Measurements from ENCODE around the gene TUBGCP6. TPM values are rescaled to one million over a fixed set of nuclear protein-coding genes. Genes with fewer than 3 reads are reported as not detected.

The TUBGCP6 gene
- total and polyA plus RNA-seq, 8 donors = 37.8 to 112 (median 50.2) TPM

- H3K27ac ChIP-seq = no peak overlapping the region
- TF ChIP-seq POLR2AphosphoS5 (IDR thresholded peaks at IDR 0.05) (no peak), CTCF (IDR thresholded peaks at IDR 0.05) (no peak), POLR2A (IDR thresholded peaks at IDR 0.05) (no peak), EP300 (IDR thresholded peaks at IDR 0.05) (no peak)
- DNase-seq = no peak
- intact Hi-C loops (cut with DNase I; ENCODE audit: low total_unique reads) = no loop called here
- no peaks in the 10 kb centered on the region for H3K36me3 ChIP-seq
- H3K9me3 ChIP-seq = no peaks in the 10 kb centered on the region
- H3K27me3 ChIP-seq = peaks cover 0 to 46% (median 21%) of the 10 kb centered on the region in 3 donors
- H3K4me3 ChIP-seq = no peak overlapping the region
- peaks cover 44 to 62% (median 61%) of the 10 kb centered on the region in 4 donors for H3K4me1 ChIP-seq
- 80 to 92% (median 86%) methylated on average over 14 to 15 of the region's 15 CpGs for WGBS, 5 donors
Measured at GRCh38 chr22:50264946-50265669, 20.3 kb upstream of the TUBGCP6 start.

- H3K9me3 ChIP-seq = no peaks in the 10 kb centered on the region
- 87 to 98% (median 88%) methylated on average over 6 to 15 of the region's 15 CpGs for WGBS, 5 donors
- no peak for TF ChIP-seq POLR2A (IDR thresholded peaks at IDR 0.05)
- TF ChIP-seq POLR2AphosphoS5 (IDR thresholded peaks at IDR 0.05) = no peak
- TF ChIP-seq EP300 (IDR thresholded peaks at IDR 0.05) = no peak
- no peak for TF ChIP-seq CTCF (IDR thresholded peaks at IDR 0.05)
- peaks cover 36 to 61% (median 58%) of the 10 kb centered on the region in 4 donors for H3K4me1 ChIP-seq
- H3K4me3 ChIP-seq = no peak overlapping the region
- DNase-seq = no peak
- intact Hi-C loops (cut with DNase I; ENCODE audit: low total_unique reads) = no loop called here
- H3K27me3 ChIP-seq = peaks cover 0 to 47% (median 21%) of the 10 kb centered on the region in 3 donors
- no peaks in the 10 kb centered on the region for H3K36me3 ChIP-seq
- no peak overlapping the region for H3K27ac ChIP-seq
Measured at GRCh38 chr22:50264104-50264745, 19.4 kb upstream of the TUBGCP6 start.

- Histone ChIP-seq H3K27me3 (peaks cover 0 to 55% (median 21%) of the 10 kb centered on the region in 3 donors), H3K9me3 (no peaks in the 10 kb centered on the region), H3K27ac (no peak overlapping the region), H3K36me3 (no peaks in the 10 kb centered on the region), H3K4me1 (peaks cover 25 to 61% (median 56%) of the 10 kb centered on the region in 4 donors), H3K4me3 (no peak overlapping the region)
- 59 to 73% (median 67%) methylated on average over 8 to 9 of the region's 9 CpGs for WGBS, 5 donors
- TF ChIP-seq POLR2AphosphoS5 (IDR thresholded peaks at IDR 0.05) (no peak), POLR2A (IDR thresholded peaks at IDR 0.05) (no peak), CTCF (IDR thresholded peaks at IDR 0.05) (no peak), EP300 (IDR thresholded peaks at IDR 0.05) (no peak)
- DNase-seq = no peak
- intact Hi-C loops (cut with DNase I; ENCODE audit: low total_unique reads) = no loop called here
Measured at GRCh38 chr22:50262973-50263617, 18.3 kb upstream of the TUBGCP6 start.

- H3K27me3 ChIP-seq = peaks cover 0 to 61% (median 21%) of the 10 kb centered on the region in 3 donors
- H3K27ac ChIP-seq = no peak overlapping the region
- H3K9me3 ChIP-seq = no peaks in the 10 kb centered on the region
- H3K36me3 ChIP-seq = no peaks in the 10 kb centered on the region
- TF ChIP-seq EP300 (IDR thresholded peaks at IDR 0.05) (no peak), POLR2AphosphoS5 (IDR thresholded peaks at IDR 0.05) (no peak), CTCF (IDR thresholded peaks at IDR 0.05) (no peak), POLR2A (IDR thresholded peaks at IDR 0.05) (no peak)
- 50 to 80% (median 60%) methylated on average over 5 to 7 of the region's 7 CpGs for WGBS, 5 donors
- DNase-seq = no peak
- H3K4me3 ChIP-seq = no peak overlapping the region
- intact Hi-C loops (cut with DNase I; ENCODE audit: low total_unique reads) = no loop called here
- peaks cover 19 to 60% (median 56%) of the 10 kb centered on the region in 4 donors for H3K4me1 ChIP-seq
Measured at GRCh38 chr22:50262460-50262911, 17.7 kb upstream of the TUBGCP6 start.

All from stomach (tissue), 9 donors.